Cardiac fibroblast (primary cell): Measurements from ENCODE around the gene GSDMA.

Experiments
- DNase-seq, 2 donors: peaks; one replicate each; pipeline versions ENCODE4 v3.0.0 to v3.0.0-alpha.2; 2010; ENCODE audit warnings: low read depth in 2 of 2
- H3K4me3 ChIP-seq, 2 donors: replicated peaks in 1 of 2; 1 replicate in 1 of 2; 2 replicates in 1 of 2; pipeline ENCODE4 v1.5.1; 2011; ENCODE audit warnings: low read depth in 2 of 2, low read length in 2 of 2, mild to moderate bottlenecking in 2 of 2, moderate library complexity in 1 of 2
- CTCF ChIP-seq: IDR thresholded peaks from one replicate; pipeline ENCODE4 v1.5.1; 2011; ENCODE audit warnings: low read depth, mild to moderate bottlenecking, low read length, inconsistent platforms

Gene GSDMA

DNA sequence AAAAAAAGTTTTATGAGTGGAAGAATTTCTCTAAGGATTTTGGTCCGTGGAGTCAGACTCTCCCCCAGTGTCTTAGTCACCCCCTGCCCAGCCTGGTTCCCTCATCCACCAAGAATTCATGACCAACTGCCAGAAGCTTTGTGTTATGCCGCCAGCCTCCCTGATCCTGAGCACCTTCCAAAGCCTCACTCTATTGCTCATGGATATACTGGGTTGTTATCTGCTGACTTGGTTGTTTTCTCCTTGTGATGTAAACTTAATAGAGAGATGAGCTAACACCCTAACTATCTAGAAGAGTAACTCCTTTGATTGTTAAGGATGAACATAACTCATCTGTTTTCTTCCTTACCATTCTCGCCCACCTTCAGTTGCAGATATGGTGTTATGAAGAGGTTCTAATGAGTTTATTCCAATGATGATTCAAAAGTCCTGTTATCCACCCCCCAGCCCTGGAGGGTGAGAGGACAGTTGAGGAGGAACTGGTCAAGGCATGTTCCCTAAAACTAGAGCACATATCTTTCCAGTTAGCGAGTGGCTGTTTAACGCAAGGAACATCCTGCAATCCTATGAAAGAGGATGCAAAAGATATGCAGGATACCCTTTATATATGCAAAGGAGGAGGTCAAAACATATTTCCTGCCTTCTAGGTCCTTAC lies 16.3 kb downstream of the GSDMA start:
- DNase-seq: peak; percentile 56 to 92
- TF ChIP-seq CTCF: no peak
- peak overlapping the region in 1 of 2 donors; percentile 3 for H3K4me3 ChIP-seq

- DNase-seq: peak in 1 of 2 donors; percentile 26
- no peak for TF ChIP-seq CTCF
- H3K4me3 ChIP-seq: peak overlapping the region; percentile 48 to 58
These were observed 17.1 kb downstream of the GSDMA start for GRCh38 chr17:39979893-39980350.

DNA sequence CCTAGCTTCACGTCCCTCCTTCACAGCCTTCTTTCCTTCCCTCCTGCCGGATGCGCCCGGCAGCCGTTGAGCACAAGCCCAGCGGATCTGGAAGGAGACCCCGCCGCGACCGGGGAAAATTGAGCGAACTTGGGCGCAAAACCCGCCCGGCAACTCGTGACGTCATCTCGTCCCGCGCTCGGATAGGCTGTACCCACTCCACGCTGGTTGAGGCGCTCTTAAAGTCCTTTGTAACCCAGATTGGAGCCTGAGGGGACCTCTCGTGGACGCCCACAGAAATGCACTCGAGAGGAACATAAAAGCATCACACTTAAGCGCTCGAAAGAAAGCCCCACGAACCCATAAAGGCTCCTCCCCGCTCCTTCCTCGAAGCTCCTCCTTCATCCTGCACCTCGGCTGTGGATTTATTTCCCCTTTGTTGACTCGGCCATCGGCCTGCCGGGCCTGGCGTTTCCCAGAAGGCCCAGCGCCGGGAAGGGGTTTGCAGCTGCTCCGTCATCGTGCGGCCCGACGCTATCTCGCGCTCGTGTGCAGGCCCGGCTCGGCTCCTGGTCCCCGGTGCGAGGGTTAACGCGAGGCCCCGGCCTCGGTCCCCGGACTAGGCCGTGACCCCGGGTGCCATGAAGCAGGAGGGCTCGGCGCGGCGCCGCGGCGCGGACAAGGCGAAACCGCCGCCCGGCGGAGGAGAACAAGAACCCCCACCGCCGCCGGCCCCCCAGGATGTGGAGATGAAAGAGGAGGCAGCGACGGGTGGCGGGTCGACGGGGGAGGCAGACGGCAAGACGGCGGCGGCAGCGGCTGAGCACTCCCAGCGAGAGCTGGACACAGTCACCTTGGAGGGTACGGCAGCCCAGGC lies 17.8 kb downstream of the GSDMA start, which contains the start of gene PSMD3:
Gene PSMD3, plus strand, starts transcription at position 457 of the 856 bp plus-strand sequence. Its CDS starts 164 bp downstream, at position 621.
- peak; percentile 80 for TF ChIP-seq CTCF
- H3K4me3 ChIP-seq: peak within 1 kb of the TSS; percentile 98 to 99
- peak; percentile 100 for DNase-seq

- peak overlapping the region; percentile 98 to 99 for H3K4me3 ChIP-seq
- DNase-seq: no peak
- no peak for TF ChIP-seq CTCF
These were observed 18.5 kb downstream of the GSDMA start for GRCh38 chr17:39981207-39981741.

GRCh38 chr17:39981766-39982375 lies 19.1 kb downstream of the GSDMA start:
- no peak for DNase-seq
- no peak for TF ChIP-seq CTCF
- peak overlapping the region; percentile 98 to 99 for H3K4me3 ChIP-seq

GRCh38 chr17:39988206-39988810 lies 25.5 kb downstream of the GSDMA start:
- TF ChIP-seq CTCF: no peak
- H3K4me3 ChIP-seq: no peak overlapping the region
- no peak for DNase-seq
